GM18498 (cell line): ENCODE measurements around the gene LAPTM5.
"Not testable (repeated sequence)": the region's sequence is repeated elsewhere in the genome, so short reads cannot be mapped to it uniquely, and the experiment has no call there.

Source experiments
- ATAC-seq: cut with Tn5 transposase; IDR thresholded peaks from one replicate; pipeline ENCODE4 v1.9.1; 2021; ENCODE audit warnings: mild to moderate bottlenecking, moderate library complexity; ENCODE audit not compliant: unreplicated experiment

Gene LAPTM5

GRCh38 chr1:30773722-30774358 lies 16.3 kb upstream of the LAPTM5 start:
- no peak for ATAC-seq

- ATAC-seq: no peak
These were observed 13.4 kb upstream of the LAPTM5 start for GRCh38 chr1:30771005-30771404.

GRCh38 chr1:30770150-30770549 lies 12.6 kb upstream of the LAPTM5 start:
- ATAC-seq: no peak

DNA sequence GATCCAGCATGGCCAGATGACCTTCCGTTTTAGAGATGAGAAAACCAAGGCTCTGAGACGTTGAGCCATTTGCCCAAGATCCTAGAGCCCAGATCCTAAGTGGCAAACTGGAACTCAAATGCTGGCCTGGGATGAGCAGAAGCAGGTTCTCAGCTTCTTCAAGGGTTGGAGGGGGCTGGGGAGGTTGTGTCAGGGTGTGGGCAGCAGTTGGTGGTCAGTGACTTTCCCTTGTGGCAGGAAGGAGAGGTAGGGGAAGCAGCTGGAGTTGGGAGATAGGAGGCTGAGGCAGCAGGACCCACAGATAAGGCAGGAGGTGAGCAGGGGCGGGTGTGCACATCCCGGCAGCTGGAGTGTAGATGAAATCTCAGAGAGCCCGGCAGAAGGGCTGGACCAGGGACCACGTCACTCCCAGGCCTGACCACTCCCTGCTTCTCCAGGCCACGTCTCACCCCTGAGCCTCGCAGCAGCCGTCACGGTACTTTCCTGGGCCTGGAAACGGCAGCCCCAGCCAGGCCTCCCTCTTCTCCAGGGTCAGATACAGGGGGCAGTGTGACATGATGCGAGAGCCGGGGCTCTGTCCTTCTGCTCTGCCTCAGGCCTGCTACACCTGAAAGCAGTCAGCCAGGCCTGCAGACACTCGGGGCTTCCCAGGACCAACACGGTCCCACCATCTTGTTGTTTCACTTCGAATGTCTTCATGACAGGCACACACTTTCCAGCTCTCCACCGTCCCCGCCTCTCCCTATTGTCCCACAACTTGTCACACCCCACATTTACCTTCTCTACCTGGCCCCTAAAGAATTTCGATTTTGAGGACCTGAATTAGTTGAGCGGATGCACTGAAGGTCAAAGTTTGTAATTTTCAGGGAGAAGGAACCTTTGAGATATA lies 11.5 kb upstream of the LAPTM5 start:
- ATAC-seq: no peak

DNA sequence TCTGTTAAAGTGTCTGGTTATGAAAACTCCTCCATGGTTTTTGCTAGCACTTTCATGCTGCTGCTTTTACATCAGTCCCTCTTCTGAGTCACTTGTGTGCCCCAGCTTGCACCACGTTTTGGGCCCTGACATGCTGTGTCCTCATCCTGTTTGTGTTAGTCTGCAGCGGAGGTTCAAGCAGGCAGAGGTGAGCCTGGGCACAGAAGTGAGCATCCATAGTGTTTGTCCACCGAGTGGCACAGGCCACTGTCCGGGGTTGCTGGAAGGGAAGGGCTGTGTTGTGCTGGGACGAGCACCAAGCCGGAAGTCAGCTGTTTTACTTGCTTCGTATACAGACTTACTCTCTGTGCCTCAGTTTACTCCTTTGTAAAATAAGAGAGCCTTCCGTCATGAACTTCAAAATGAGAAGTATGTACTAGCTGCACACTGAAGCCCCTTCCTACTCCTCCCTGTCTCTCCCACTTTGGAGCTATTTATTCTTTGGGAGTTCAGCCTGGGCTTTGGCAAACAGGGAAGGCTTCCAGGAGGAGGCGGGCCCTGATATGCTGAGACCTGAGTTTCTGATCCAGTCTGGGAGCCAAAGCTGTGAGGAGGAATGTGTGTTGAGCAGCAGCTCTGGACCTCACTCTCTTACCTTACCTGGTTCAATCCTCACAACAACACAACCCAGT lies 10.7 kb upstream of the LAPTM5 start:
- no peak for ATAC-seq

- not testable (repeated sequence) for ATAC-seq
These were observed 9.4 kb upstream of the LAPTM5 start for GRCh38 chr1:30766948-30767347.

GRCh38 chr1:30765556-30766434 lies 8.2 kb upstream of the LAPTM5 start:
- no peak for ATAC-seq

DNA sequence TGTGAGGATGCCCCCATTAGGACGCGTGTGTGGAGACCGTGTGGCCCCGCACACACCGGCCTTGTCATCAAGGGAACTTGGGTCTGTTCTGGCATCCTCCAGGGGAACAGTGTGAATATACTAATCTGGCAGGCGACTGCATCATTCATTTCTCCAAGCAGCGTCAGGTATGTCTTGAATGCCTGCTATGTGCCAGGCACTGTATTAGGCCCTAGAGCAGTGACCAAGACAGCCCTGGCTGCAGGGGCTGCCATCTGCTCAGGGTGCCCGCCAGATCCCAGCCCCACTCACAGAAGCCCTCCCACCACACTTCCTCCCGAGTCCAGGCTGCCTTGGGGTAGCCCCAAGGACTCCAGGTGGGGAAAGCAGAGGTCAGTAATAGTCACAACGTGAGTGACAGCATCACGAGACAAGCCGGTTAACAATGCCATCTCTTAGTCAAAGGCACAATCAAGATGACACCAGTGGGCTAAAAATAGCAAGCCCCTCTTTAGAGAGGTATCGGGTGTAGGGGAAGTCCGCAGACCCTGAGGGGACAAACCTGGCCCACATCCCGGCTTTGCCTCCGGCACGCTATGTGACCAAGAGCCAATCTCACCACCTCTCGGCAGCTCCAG lies 7.5 kb upstream of the LAPTM5 start:
- ATAC-seq: peak; percentile 42

GRCh38 chr1:30764396-30764795 lies 6.8 kb upstream of the LAPTM5 start:
- no peak for ATAC-seq

GRCh38 chr1:30763651-30764248 lies 6.2 kb upstream of the LAPTM5 start:
- no peak for ATAC-seq

- ATAC-seq: no peak
These were observed 5.5 kb upstream of the LAPTM5 start for GRCh38 chr1:30762930-30763650.

- no peak for ATAC-seq
These were observed 4.8 kb upstream of the LAPTM5 start for GRCh38 chr1:30762152-30762929.

- ATAC-seq: no peak
These were observed 4.0 kb upstream of the LAPTM5 start for GRCh38 chr1:30761381-30762151.

DNA sequence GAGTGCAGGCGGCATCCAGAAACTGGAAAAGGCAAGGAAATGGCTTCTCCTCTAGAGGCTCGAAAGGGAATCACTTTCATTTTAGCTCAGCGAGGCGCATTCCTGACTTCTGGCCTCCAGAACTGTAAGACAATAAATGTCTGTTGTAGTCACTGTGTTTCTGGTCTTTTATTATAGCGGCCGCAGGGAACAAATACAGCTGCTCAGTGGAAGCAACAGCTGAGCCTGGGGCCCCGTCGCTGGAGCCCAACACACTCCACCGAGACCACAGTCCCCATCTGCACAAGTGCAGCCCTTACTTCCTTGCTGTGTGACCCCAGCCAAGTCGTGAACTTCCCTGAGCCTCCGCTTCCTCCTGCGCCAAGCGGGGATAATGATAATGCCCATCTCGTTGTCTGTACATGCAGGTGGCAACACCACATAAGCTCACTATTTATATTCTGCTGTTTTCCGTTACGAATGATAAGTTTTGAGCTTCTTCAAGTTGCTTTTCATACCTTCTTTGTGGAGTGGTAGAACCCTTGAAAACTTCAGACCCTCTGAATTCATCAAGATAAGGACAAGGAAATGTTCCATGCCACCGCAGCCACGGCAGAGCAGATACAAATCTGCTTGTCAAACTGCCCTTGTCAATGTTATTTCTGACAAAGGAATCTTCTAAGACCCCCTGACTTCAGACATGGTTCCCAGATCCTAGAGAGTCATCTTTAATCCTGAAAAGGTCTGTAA lies 3.2 kb upstream of the LAPTM5 start:
- ATAC-seq: no peak

DNA sequence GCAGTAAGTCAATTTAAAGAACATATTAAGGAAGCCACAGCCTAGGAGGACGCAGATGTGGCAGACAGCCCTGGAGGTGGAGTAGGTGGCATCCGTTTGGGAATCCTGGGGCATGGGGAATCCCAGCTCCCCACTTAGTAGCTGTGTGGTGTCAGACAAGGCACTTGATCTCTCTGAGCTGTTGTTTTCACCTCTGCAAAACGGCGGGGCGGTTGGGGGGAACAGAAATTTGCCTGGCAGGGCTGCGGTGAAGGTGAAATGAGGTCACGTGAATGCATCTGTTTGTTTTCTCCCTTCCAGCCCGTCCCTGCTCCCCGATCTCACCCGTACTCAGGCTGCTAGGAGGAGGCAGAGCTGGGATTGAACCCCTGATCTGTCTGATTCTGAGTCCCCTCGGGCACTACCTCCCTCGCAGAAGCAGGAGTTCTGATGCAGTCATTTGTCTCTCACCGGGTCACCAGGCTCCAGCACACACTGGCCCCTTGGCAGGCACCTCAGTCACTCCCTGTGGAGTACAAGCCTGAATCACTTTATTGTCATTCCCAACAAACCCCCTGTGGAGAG lies 2.2 kb upstream of the LAPTM5 start:
- no peak for ATAC-seq

- ATAC-seq: no peak
These were observed 1.3 kb upstream of the LAPTM5 start for GRCh38 chr1:30758785-30759380.
